Immature natural killer cell (primary cell): Measurements from ENCODE around the gene ABCC4. TPM values are rescaled to one million over a fixed set of nuclear protein-coding genes. Genes with fewer than 3 reads are reported as not detected.

Source experiments
- DNase-seq, 3 donors: peaks; one replicate each; pipeline ENCODE4 v3.0.0; 2022; ENCODE audit warnings: mixed read lengths in 1 of 3
- H3K27ac Mint-ChIP-seq, 6 donors: one replicate each; pipeline ENCODE4 v1.8.0; 2020; ENCODE audit warnings: mixed read lengths in 6 of 6, mild to moderate bottlenecking in 5 of 6, inconsistent platforms in 4 of 6, moderate library complexity in 3 of 6
- H3K27me3 Mint-ChIP-seq, 3 donors: one replicate each; pipeline ENCODE4 v1.8.0; 2020 to 2021; ENCODE audit warnings: low read depth in 3 of 3, mild to moderate bottlenecking in 3 of 3, mixed read lengths in 3 of 3, moderate library complexity in 3 of 3, inconsistent platforms in 1 of 3
- H3K36me3 Mint-ChIP-seq, 3 donors: one replicate each; pipeline ENCODE4 v1.8.0; 2020; ENCODE audit warnings: mixed read lengths in 3 of 3, inconsistent platforms in 2 of 3, mild to moderate bottlenecking in 2 of 3
- H3K4me1 Mint-ChIP-seq, 2 donors: one replicate each; pipeline ENCODE4 v1.8.0; 2020; ENCODE audit warnings: inconsistent platforms in 2 of 2, mild to moderate bottlenecking in 2 of 2, mixed read lengths in 2 of 2, moderate library complexity in 1 of 2
- H3K4me3 Mint-ChIP-seq, 5 donors: one replicate each; pipeline ENCODE4 v1.8.0; 2020; ENCODE audit warnings: mild to moderate bottlenecking in 5 of 5, mixed read lengths in 5 of 5, inconsistent platforms in 3 of 5, moderate library complexity in 3 of 5
- H3K9me3 Mint-ChIP-seq, 6 donors: one replicate each; pipeline ENCODE4 v1.8.0; 2020; ENCODE audit warnings: mild to moderate bottlenecking in 6 of 6, mixed read lengths in 6 of 6, inconsistent platforms in 4 of 6, moderate library complexity in 3 of 6
- polyA plus RNA-seq, 3 donors: library from polyadenylated mRNA; unstranded; fragments of 300-500 nt; fragmentation: Illumina TruSeq; gene quantifications; one replicate each; pipeline ENCODE4 v1.2.3, GENCODE V29; 2021

The ABCC4 gene
- polyA plus RNA-seq, 3 donors from 2014 or later = 2.8 to 3.9 (median 3.0) TPM

- DNase-seq = no peak
- Mint-ChIP-seq H3K9me3 (no peaks in the 10 kb centered on the region), H3K27me3 (peaks cover 0 to 2% (median 0%) of the 10 kb centered on the region in 3 donors), H3K4me1 (no peaks in the 10 kb centered on the region), H3K4me3 (no peak overlapping the region), H3K36me3 (peaks cover 8 to 16% (median 11%) of the 10 kb centered on the region in 3 donors), H3K27ac (no peak overlapping the region)
These were observed 59.9 kb downstream of the ABCC4 start for GRCh38 chr13:95241321-95241720.

- no peak for DNase-seq
- Mint-ChIP-seq H3K27me3 (peaks cover 0 to 2% (median 0%) of the 10 kb centered on the region in 3 donors), H3K9me3 (no peaks in the 10 kb centered on the region), H3K36me3 (peaks cover 3 to 11% (median 8%) of the 10 kb centered on the region in 3 donors), H3K4me3 (no peak overlapping the region), H3K4me1 (peaks cover 0 to 3% of the 10 kb centered on the region in 2 donors), H3K27ac (no peak overlapping the region)
These were observed 62.0 kb downstream of the ABCC4 start for GRCh38 chr13:95239283-95239682.

DNA sequence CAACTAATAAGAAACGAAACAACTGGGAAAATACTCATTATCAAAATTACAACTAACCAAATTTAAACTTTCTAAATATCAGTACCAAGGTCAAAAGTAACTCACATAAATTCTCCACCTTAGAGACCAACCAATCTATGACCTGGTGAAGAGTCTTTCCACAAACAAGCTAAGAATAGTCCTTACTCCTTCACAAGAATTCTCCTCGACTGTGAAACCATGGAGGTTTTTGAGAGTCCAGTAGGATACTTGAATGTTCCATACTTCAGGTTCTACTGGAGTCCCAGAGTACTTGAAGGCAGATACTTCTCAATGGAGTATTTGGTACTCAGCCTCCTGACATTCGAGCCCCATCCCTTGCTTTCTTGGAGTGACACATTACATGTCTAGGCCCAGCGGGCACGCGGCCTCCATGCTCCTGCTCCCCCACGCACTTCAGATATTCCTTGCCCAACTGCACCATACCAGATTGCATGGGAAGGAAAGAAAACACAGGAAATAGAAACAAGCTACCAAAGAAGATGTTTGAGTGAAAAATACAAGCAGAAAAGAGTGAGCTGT is 63.9 kb downstream of the ABCC4 start:
- H3K36me3 Mint-ChIP-seq = peaks cover 3 to 11% (median 8%) of the 10 kb centered on the region in 3 donors
- peaks cover 0 to 2% (median 0%) of the 10 kb centered on the region in 3 donors for H3K27me3 Mint-ChIP-seq
- peaks cover 0 to 3% of the 10 kb centered on the region in 2 donors for H3K4me1 Mint-ChIP-seq
- no peak overlapping the region for H3K27ac Mint-ChIP-seq
- no peak for DNase-seq
- no peak overlapping the region for H3K4me3 Mint-ChIP-seq
- no peaks in the 10 kb centered on the region for H3K9me3 Mint-ChIP-seq

- H3K9me3 Mint-ChIP-seq = no peaks in the 10 kb centered on the region
- H3K4me3 Mint-ChIP-seq = no peak overlapping the region
- H3K27ac Mint-ChIP-seq = no peak overlapping the region
- DNase-seq = no peak
- peaks cover 3 to 12% (median 11%) of the 10 kb centered on the region in 3 donors for H3K36me3 Mint-ChIP-seq
- peaks cover 0 to 3% of the 10 kb centered on the region in 2 donors for H3K4me1 Mint-ChIP-seq
- H3K27me3 Mint-ChIP-seq = peaks cover 0 to 2% (median 0%) of the 10 kb centered on the region in 3 donors
These were observed 64.5 kb downstream of the ABCC4 start for GRCh38 chr13:95236774-95237173.

DNA sequence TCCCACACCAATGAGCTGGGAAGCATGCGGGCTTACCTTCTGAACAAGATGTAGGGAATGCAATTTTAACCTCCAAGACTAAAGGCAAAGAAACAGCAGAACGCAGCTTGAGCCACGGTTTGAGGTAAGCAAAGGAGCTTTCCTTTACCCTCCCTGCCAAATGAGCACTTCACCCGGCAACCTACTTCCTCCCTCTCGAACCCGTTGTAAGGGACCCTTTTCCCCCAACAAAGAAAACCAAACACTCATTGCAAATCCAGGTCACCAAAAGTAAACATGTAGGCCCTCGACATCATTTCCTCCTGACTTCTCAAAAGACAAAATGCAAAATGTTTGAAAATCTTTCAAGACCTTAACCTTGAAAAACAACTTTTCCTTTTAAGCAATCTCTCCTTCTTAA is 65.3 kb downstream of the ABCC4 start:
- Mint-ChIP-seq H3K27me3 (peaks cover 0 to 2% (median 0%) of the 10 kb centered on the region in 3 donors), H3K4me1 (peaks cover 0 to 3% of the 10 kb centered on the region in 2 donors), H3K9me3 (no peaks in the 10 kb centered on the region), H3K36me3 (peaks cover 3 to 20% (median 8%) of the 10 kb centered on the region in 3 donors), H3K27ac (peak overlapping the region in 1 of 6 donors; percentile 13), H3K4me3 (no peak overlapping the region)
- no peak for DNase-seq

GRCh38 chr13:95235199-95235756 is 66.0 kb downstream of the ABCC4 start:
- Mint-ChIP-seq H3K4me1 (peaks cover 0 to 3% of the 10 kb centered on the region in 2 donors), H3K4me3 (no peak overlapping the region), H3K9me3 (no peaks in the 10 kb centered on the region), H3K27ac (no peak overlapping the region), H3K36me3 (peaks cover 3 to 24% (median 11%) of the 10 kb centered on the region in 3 donors), H3K27me3 (peaks cover 0 to 2% (median 0%) of the 10 kb centered on the region in 3 donors)
- no peak for DNase-seq

DNA sequence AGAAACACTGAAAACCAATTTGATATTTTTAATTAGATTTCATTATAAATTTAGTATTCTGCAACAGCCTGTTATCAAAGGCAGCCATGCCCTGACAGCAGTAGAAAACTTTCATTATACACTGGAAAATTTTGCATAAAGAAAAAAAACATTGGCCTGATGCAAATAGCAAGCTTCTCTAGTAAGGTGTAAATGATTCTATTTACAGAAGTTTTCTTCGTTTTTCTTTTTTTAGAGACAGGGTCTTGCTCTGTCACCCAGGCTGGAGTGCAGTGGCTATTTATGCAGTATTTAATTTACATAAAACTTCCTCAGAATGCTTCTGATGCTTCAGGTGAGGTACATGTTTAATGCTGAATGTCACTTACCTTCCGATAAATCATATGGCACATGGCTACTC is 67.0 kb downstream of the ABCC4 start:
- peaks cover 0 to 2% (median 0%) of the 10 kb centered on the region in 3 donors for H3K27me3 Mint-ChIP-seq
- no peak overlapping the region for H3K27ac Mint-ChIP-seq
- DNase-seq = no peak
- peaks cover 0 to 24% (median 11%) of the 10 kb centered on the region in 3 donors for H3K36me3 Mint-ChIP-seq
- no peak overlapping the region for H3K4me3 Mint-ChIP-seq
- no peaks in the 10 kb centered on the region for H3K9me3 Mint-ChIP-seq
- peaks cover 0 to 3% of the 10 kb centered on the region in 2 donors for H3K4me1 Mint-ChIP-seq

DNA sequence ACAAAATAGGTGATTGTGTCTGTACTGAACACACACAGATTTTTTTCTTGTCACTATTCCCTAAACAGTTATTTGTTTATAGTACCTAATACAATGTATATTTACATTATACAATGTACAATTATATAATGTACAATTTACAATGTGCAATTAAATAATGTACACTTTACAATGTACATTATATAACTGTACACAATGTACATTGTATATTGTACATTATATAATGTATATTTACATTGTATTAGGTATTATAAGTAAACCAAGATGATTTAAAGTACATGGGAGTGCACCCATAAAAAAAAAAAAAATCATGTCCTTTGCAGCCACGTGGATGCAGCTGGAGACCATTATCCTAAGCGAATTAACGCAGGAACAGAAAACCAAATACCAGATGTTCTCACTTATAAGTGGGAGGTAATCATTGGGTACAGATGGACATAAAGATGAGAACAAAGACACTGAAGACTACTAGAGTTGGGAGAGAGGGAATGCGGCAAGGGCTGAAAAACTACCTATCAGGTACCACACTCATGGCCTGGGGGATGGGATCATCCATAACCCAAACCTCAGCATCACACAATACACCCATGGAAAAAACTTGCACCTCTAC is 68.1 kb downstream of the ABCC4 start:
- Mint-ChIP-seq H3K4me3 (no peak overlapping the region), H3K27me3 (peaks cover 0 to under 1% (median 0%) of the 10 kb centered on the region in 3 donors)
- DNase-seq = no peak

DNA sequence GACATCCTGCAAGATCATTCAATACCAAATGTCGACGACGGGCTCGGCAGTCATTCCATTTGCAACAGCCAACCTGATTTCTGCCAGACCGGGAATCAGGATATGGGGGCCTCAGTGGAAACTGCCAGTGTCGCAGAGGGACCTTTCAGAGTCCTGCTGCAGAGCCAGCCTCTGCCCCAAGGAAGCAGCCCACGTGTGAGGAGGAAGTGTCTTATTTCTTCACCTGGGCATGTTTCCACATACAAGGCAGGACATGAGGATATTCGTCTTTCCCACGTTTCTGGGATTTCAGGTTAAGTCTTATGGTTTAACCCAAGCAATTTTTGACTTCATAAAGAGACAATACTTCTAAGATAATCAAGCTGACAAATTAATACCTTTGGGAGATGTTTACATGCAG is 69.9 kb downstream of the ABCC4 start:
- DNase-seq = no peak
- H3K27me3 Mint-ChIP-seq = no peaks in the 10 kb centered on the region
- no peak overlapping the region for H3K27ac Mint-ChIP-seq
- H3K4me3 Mint-ChIP-seq = no peak overlapping the region
- peaks cover 0 to 17% (median 5%) of the 10 kb centered on the region in 3 donors for H3K36me3 Mint-ChIP-seq
- peaks cover 16 to 17% of the 10 kb centered on the region in 2 donors for H3K4me1 Mint-ChIP-seq
- no peaks in the 10 kb centered on the region for H3K9me3 Mint-ChIP-seq

More for the DNA sequence above, 68.1 kb downstream of the ABCC4 start:
- no peaks in the 10 kb centered on the region for H3K9me3 Mint-ChIP-seq
- peaks cover 4 to 7% of the 10 kb centered on the region in 2 donors for H3K4me1 Mint-ChIP-seq
- H3K36me3 Mint-ChIP-seq = peaks cover 0 to 24% (median 11%) of the 10 kb centered on the region in 3 donors
- H3K27ac Mint-ChIP-seq = no peak overlapping the region

DNA sequence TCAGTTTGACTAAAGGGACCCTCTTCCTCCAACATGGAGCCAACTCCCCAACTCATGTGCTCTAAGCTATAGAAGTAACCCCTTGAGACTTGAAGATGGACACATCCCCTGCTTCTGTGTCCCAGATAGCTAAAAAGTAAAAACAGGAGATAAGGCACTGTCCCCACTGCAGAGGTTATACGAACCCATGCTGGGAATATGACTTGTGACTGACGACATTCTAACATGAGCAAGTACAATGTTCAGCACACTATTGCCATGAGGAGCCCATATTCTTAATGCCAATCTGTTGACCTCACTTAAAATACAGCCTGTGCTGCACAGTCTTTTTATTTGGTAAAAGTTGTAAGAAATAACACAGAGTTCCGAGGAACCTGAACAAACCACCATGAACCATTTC is 71.4 kb downstream of the ABCC4 start:
- H3K27ac Mint-ChIP-seq = no peak overlapping the region

GRCh38 chr13:95228130-95228529 is 73.1 kb downstream of the ABCC4 start:
- no peak overlapping the region for H3K4me3 Mint-ChIP-seq
- no peak overlapping the region for H3K27ac Mint-ChIP-seq
- H3K4me1 Mint-ChIP-seq = peaks cover 13 to 17% of the 10 kb centered on the region in 2 donors

More for the DNA sequence above, 71.4 kb downstream of the ABCC4 start:
- DNase-seq = no peak
- Mint-ChIP-seq H3K9me3 (no peaks in the 10 kb centered on the region), H3K27me3 (peaks cover 0 to 1% (median 0%) of the 10 kb centered on the region in 3 donors), H3K36me3 (peaks cover 0 to 17% (median 5%) of the 10 kb centered on the region in 3 donors), H3K4me3 (no peak overlapping the region), H3K4me1 (peaks cover 13 to 17% of the 10 kb centered on the region in 2 donors)

DNA sequence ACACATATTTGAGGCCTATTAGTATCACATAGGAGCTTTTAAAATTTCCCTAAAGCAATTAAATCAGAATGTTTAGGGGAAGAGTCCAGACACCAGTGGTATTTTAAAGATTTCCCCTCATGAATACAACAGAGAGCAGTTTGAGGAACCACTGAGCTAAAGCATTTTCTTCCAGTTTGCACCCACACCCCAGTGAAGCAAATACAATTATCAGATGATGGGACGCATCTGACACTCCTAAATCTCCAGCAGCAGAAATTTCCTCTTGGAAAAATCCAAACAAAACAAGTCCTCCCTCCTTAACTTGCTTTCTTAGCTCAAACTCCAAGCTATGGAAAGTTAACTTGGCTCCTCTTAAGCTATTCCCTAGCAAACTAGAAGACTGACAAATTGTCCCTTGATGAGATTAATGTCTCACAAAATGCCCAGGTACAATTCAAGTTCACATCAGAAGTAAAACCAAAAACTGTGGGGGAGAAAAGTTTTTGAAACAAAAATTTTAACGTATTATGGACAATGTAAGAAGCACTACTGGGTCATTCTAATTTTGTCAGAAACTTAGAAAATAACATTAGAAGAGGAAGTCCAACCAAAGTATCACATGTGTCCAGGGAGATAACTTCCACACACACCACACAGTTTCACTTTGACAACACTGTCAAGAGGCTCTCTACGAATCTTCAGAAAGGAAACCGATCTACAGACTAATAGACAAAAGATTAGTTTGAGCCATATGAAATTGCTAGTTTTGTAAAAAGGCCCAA is 74.1 kb downstream of the ABCC4 start:
- peak in 1 of 3 donors; percentile 2 for DNase-seq
- H3K9me3 Mint-ChIP-seq = no peaks in the 10 kb centered on the region
- peaks cover 0 to 16% (median 5%) of the 10 kb centered on the region in 3 donors for H3K36me3 Mint-ChIP-seq
- H3K27ac Mint-ChIP-seq = peak overlapping the region in 5 of 6 donors; percentile 0 to 38 (median 2)
- H3K4me1 Mint-ChIP-seq = peaks cover 13 to 17% of the 10 kb centered on the region in 2 donors
- H3K4me3 Mint-ChIP-seq = peak overlapping the region in 2 of 5 donors; percentile 4 to 10
- H3K27me3 Mint-ChIP-seq = peaks cover 0 to 1% (median 0%) of the 10 kb centered on the region in 3 donors

More at GRCh38 chr13:95228130-95228529, 73.1 kb downstream of the ABCC4 start:
- H3K36me3 Mint-ChIP-seq = peaks cover 0 to 17% (median 5%) of the 10 kb centered on the region in 3 donors
- no peaks in the 10 kb centered on the region for H3K9me3 Mint-ChIP-seq
- H3K27me3 Mint-ChIP-seq = peaks cover 0 to 1% (median 0%) of the 10 kb centered on the region in 3 donors
- no peak for DNase-seq

DNA sequence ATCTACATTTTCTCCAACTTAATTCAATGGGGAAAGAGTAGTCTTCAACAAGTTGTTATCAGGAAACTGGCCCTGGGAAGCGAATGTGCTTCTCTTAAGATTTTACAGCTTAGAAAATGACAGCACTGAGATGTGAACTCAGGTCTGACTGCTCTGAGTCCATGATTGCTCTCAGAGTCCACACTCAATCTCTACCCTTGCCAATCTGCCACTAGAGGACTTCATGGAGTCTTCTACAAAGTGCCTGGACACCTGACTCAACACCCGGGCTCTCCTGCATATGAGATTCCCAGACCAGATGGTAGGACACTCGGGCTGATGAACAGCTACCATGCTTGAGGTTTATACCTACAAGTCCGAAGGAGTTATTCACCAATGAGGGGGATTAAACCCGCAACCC is 74.8 kb downstream of the ABCC4 start:
- H3K4me3 Mint-ChIP-seq = no peak overlapping the region
- peaks cover 13 to 17% of the 10 kb centered on the region in 2 donors for H3K4me1 Mint-ChIP-seq
- peaks cover 0 to 1% (median 0%) of the 10 kb centered on the region in 3 donors for H3K27me3 Mint-ChIP-seq
- no peak overlapping the region for H3K27ac Mint-ChIP-seq
- H3K36me3 Mint-ChIP-seq = peaks cover 0 to 10% (median 5%) of the 10 kb centered on the region in 3 donors
- DNase-seq = no peak
- H3K9me3 Mint-ChIP-seq = no peaks in the 10 kb centered on the region
